Measurements from ENCODE around the gene AOPEP. TPM values are rescaled to one million over a fixed set of nuclear protein-coding genes. Genes with fewer than 3 reads are reported as not detected.

The AOPEP gene
- total and polyA plus RNA-seq, 2 of the 13 experiments (the other 11 are each of a cell fraction or from before 2014, with no cell fraction given) = 22.2 to 41.6 TPM

GRCh38 chr9:94922098-94922607 is 195.7 kb downstream of the AOPEP start (continued):
- no peak for TF ChIP-seq ZUFSP (CRISPR knock-in tag; IDR thresholded peaks at IDR 0.05; ENCODE audit: borderline replicate concordance)
- TF ChIP-seq ETS1 (CRISPR knock-in tag; IDR thresholded peaks at IDR 0.05) = no peak
- TF ChIP-seq CREB3 (CRISPR knock-in tag; IDR thresholded peaks at IDR 0.05) = no peak
- no peak for TF ChIP-seq ZNF460 (CRISPR knock-in tag; IDR thresholded peaks at IDR 0.05; ENCODE audit: borderline replicate concordance)
- TF ChIP-seq PCBP2 (optimal IDR thresholded peaks at IDR 0.05; ENCODE audit: low read depth, low read length, poor library complexity, severe bottlenecking) = no peak
- 0 out of 2 replicates have a peak, but pooled peaks have one; percentile 21 for TF ChIP-seq KDM3A (CRISPR knock-in tag; IDR thresholded peaks at IDR 0.05; ENCODE audit: low read depth)
- no peak for TF ChIP-seq SAFB2 (CRISPR knock-in tag; IDR thresholded peaks at IDR 0.05; ENCODE audit: borderline replicate concordance, low read depth)
- TF ChIP-seq TFAP4 (IDR thresholded peaks at IDR 0.05; ENCODE audit: borderline replicate concordance, low read depth) = no peak
- TF ChIP-seq SP1 (IDR thresholded peaks at IDR 0.05) = no peak
- no peak for TF ChIP-seq SP1 (CRISPR knock-in tag; IDR thresholded peaks at IDR 0.05)
- no peak for TF ChIP-seq PAX8 (CRISPR knock-in tag; IDR thresholded peaks at IDR 0.05; ENCODE audit: borderline replicate concordance)
- TF ChIP-seq NFYC (CRISPR knock-in tag; IDR thresholded peaks at IDR 0.05) = no peak
- TF ChIP-seq STAG1 (CRISPR knock-in tag; IDR thresholded peaks at IDR 0.05) = no peak
- TF ChIP-seq CEBPG (CRISPR knock-in tag; IDR thresholded peaks at IDR 0.05) = peak; percentile 43
- TF ChIP-seq ASH2L (IDR thresholded peaks at IDR 0.05; ENCODE audit: insufficient read length, low read depth, low read length) = peak; percentile 62
- no peak for TF ChIP-seq RBM39 (IDR thresholded peaks at IDR 0.05; ENCODE audit: low read depth, low read length, poor library complexity, severe bottlenecking)
- TF ChIP-seq CBX2 (IDR thresholded peaks at IDR 0.05; ENCODE audit: low read depth, low read length) = no peak
- TF ChIP-seq CBX2 (CRISPR knock-in tag; IDR thresholded peaks at IDR 0.05; ENCODE audit: low read depth) = no peak
- peak; percentile 17; the same call in 1 of the 2 replicates for TF ChIP-seq HNF4A (CRISPR knock-in tag; IDR thresholded peaks at IDR 0.05)
- TF ChIP-seq SRF (IDR thresholded peaks at IDR 0.05; ENCODE audit: low read depth, low read length) = no peak
- TF ChIP-seq ZBTB21 (CRISPR knock-in tag; IDR thresholded peaks at IDR 0.05) = no peak
- TF ChIP-seq FIP1L1 (IDR thresholded peaks at IDR 0.05; ENCODE audit: borderline replicate concordance, insufficient read depth, low read depth, low read length) = no peak
- TF ChIP-seq TRAFD1 (CRISPR knock-in tag; IDR thresholded peaks at IDR 0.05; ENCODE audit: borderline replicate concordance) = no peak
- TF ChIP-seq CCAR2 (optimal IDR thresholded peaks at IDR 0.05; ENCODE audit: low read depth, low read length) = no peak
- peak; percentile 82 for TF ChIP-seq MED1 (CRISPR knock-in tag; IDR thresholded peaks at IDR 0.05)
- no peak for TF ChIP-seq PTBP1 (IDR thresholded peaks at IDR 0.05; ENCODE audit: low read depth, low read length, poor library complexity, severe bottlenecking)
